Cardiac septum (tissue), 1 donor: ENCODE results near the gene SHISA9. TPM values are rescaled to one million over a fixed set of nuclear protein-coding genes. Genes with fewer than 3 reads are reported as not detected.

Experiments used
- DNase-seq: peaks from one replicate; pipeline ENCODE4 v3.0.0-alpha.2; 2020; ENCODE audit warnings: low spot score
- intact Hi-C: fragments of 100-400 bp; cut with DNase I; formaldehyde crosslinking; loops from one replicate; pipeline ENCODE4 v1.14.0; 2022
- total RNA-seq: library from RNA; stranded (reverse); fragmentation: NEBNext Ultra II Directional; extraction: Animal tissue kit (Norgen Biotek cat#: 25700); gene quantifications from one replicate; pipeline ENCODE4 v1.2.1, GENCODE V29; 2021
- donor health status: DM: no; HTN: no; CAD: no.

SHISA9 gene
- total RNA-seq, 1 donor from 2014 or later: 0.27 TPM

GRCh38 chr16:12998361-12999085, 97.1 kb downstream of the SHISA9 start:
- intact Hi-C loops: no loop called here

DNA sequence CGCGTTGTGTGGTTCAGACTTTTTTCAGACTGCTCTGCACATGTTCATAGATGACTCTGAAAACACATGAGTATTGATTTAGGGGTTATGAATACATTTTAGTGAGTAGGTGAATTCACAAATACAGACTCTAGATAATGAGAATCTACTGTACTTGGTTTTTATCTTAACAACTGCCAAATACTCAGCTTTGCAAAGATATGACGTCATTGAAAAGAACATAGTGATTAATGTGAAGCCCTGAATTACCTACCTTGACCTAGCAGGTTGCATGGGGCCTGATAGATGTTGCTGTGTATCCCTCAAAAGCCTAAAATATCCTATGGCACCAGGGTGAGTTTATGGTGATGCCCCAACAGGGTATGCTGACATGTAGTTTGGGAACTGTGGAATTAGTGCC, 98.0 kb downstream of the SHISA9 start:
- no peak for DNase-seq
- intact Hi-C loops: no loop called here

More at GRCh38 chr16:12998361-12999085, 97.1 kb downstream of the SHISA9 start:
- no peak for DNase-seq

- no peak for DNase-seq
- intact Hi-C loops: no loop called here
Observed at GRCh38 chr16:13005721-13006247, 104.4 kb downstream of the SHISA9 start.

- intact Hi-C loops: no loop called here
- no peak for DNase-seq
Observed at GRCh38 chr16:13012601-13013000, 111.2 kb downstream of the SHISA9 start.

DNA sequence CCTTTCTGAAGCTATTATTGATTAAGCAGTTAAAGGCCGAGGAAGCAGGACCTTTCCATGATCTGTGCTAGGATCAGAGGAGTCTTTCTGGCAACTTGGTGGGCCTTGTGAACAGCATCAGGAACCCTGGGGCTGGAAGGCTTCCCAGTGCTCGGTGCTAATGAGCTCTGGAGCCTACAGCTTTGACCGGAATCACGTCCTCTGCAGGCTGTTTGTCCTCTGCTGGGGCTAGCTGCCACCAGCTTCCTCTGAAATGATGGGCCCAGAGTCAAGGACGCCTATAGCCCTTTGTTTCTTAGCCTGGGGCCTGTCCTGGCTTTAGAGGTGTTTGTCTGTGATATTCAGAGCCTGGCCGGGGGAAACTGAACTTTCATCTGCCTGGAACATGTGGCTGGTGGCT, 111.6 kb downstream of the SHISA9 start:
- intact Hi-C loops: no loop called here

DNA sequence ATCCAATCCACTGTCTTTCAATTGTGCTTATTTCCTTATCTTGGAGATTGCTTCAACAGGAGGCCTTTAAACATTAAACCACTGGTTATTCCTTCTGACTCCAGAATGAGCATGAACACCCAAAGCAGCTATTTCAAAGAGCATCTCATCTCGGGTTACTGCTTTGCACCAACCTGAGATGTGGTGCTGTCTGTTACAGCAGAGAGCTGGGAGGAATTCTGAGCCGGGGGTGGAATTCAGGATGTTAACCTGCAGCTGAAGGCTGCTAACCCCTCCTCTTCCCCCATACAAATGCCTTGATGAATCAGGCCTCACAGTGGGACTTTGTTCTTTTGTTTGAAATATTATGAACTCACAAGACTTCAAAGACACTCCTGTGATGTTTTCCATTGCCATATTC, 113.1 kb downstream of the SHISA9 start:
- intact Hi-C loops: no loop called here
- DNase-seq: no peak

More for the DNA sequence above, 111.6 kb downstream of the SHISA9 start:
- DNase-seq: no peak

DNA sequence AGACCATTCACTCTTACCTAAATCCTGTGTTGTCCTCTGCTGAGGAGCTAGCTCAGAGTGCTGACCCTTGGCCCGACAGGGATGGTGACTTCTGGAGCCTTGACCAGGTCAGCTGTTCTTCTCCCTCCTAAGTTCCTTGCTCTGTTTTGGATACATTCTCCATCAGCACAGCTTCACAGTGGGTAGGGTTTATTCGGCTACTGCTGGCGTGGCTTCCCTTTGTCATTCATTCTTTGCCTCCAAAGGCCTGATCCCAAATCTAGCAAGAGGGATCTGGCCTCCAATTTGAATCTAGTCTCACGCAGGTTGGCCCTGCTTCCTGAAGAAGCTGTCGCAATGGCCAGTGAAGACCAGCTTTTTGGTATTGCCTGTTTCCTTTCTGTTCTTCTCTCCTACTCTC, 116.6 kb downstream of the SHISA9 start:
- intact Hi-C loops: no loop called here
- no peak for DNase-seq

GRCh38 chr16:13021996-13022395, 120.6 kb downstream of the SHISA9 start:
- intact Hi-C loops: no loop called here
- DNase-seq: no peak

DNA sequence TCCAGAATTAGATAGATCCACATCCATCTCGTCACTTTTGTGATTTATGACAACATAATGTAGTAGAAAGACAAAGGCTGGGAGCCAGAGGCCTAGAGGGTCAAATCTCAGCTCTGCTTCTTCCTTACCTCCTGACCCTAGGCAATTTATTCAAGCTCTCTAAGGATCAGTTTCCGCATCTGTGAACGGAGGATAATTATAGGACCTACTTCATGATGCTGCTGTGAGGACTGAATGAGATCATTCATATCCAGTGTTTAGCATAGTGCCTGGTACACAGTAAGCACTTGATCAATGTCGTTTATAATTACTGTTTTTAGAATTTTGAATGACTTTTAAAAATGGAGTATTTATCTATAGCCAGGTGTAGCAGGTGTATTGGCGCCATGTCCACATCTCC, 128.4 kb downstream of the SHISA9 start:
- intact Hi-C loops: no loop called here
- no peak for DNase-seq

- DNase-seq: no peak
Observed at GRCh38 chr16:13030769-13031168, 129.4 kb downstream of the SHISA9 start.

GRCh38 chr16:13032911-13033310, 131.5 kb downstream of the SHISA9 start:
- DNase-seq: no peak
- intact Hi-C loops: no loop called here

More at GRCh38 chr16:13030769-13031168, 129.4 kb downstream of the SHISA9 start:
- intact Hi-C loops: no loop called here

GRCh38 chr16:13036600-13036999, 135.2 kb downstream of the SHISA9 start:
- intact Hi-C loops: no loop called here
- DNase-seq: no peak

DNA sequence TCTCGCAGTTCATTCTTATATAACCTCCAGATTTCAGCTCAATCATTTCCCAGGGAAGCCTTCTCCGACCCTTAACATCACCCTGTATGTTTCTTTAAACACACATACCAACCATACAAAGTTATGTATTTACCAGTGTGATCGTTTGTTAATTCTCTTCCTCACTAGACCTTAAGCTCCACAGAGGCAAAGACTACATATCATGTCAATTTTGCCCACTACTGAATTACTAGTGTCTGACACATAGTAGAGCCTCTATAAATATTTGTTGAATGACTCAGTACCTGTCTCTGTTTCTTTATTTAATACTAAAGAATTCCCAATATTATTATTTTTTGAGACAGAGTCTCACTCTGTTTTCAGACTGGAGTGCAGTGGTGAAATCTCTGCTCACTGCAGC, 137.2 kb downstream of the SHISA9 start:
- intact Hi-C loops: no loop called here
- DNase-seq: no peak

DNA sequence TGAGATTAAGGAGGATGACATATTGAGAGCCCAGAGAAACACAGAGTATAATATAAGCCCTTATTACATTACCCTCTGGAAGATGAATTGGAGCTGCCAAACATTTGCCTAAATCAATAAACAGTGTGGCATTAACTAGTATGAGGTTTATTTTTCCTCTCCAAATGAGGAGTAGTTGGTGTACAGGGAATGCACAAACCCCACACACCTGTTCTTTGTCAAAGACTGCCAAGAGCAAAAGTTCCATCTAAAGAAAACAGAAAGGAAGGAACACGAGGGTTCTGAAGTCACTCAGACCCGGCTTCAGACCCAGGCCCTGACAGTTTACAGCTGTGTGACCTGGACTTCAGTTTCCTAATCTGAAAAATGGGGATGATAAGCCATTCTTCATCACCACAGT, 138.1 kb downstream of the SHISA9 start:
- intact Hi-C loops: no loop called here
- no peak for DNase-seq

DNA sequence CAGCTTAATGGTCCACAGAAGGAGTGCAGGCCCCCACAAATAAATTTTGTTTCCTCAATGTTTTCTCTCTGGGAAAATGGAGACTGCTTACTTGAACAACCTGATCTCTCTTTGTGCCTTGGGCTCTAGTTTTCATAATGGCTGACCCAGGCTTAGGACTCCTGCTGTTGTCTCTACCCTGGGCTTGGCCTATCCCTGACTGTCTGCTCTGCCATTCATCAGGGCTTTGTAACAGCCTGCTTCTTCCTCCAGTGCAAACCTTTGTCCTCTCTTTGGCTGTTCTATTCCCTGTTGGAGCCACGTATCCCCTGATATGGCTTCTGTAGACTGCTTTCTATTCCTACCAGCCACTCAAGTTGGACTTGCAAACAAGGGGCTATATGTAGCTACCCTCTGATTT, 139.8 kb downstream of the SHISA9 start:
- DNase-seq: no peak
- intact Hi-C loops: no loop called here

DNA sequence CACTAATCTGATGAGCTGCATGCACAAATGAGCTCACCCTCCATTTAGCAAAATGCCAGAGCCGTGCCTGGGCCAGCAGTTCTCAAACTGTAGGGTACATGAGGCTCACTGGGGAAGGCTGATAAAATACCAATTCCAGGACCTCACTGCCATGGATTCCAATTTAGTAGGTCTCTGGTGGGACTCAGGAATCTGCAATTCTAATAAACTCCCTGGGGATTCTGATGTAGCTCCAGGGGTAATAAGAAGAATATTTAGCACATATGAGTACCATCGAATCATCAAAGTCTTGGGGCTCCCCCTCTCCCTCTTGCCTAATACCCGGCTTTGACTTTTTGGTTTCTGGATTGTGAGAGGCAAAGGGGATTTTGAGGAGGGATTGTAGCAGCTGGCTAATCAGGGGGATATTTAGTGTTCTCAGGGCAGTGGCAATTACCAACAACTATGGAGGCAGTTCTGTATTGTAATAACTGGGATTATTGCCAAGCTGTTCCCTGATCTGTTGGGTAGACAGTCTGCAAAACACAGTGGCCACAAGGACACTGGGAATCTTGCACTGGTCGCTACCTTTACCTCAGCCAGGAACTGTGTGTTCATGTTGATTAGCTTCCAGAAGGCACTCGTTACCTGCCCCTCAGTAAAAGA, 140.4 kb downstream of the SHISA9 start:
- intact Hi-C loops: no loop called here
- no peak for DNase-seq

DNA sequence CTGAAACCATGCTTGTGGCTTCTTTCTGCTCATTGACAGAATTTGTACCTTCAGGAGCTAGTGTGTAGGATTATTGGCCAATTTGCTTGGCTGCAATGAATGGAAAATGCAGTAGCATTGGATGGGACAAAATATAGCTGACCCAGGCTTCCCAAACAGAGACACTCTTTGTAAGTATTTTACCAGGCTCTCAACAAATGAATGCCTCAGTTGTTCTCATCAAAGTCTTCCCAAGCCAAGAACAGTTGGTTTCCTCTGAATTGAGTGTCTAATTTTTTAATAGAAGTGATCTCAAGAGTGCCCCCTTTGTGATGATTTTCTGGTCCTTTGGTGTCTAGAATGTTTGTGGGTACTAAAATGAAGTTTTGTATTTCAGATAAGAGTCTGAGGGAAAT, 140.9 kb downstream of the SHISA9 start:
- intact Hi-C loops: no loop called here
- DNase-seq: no peak

DNA sequence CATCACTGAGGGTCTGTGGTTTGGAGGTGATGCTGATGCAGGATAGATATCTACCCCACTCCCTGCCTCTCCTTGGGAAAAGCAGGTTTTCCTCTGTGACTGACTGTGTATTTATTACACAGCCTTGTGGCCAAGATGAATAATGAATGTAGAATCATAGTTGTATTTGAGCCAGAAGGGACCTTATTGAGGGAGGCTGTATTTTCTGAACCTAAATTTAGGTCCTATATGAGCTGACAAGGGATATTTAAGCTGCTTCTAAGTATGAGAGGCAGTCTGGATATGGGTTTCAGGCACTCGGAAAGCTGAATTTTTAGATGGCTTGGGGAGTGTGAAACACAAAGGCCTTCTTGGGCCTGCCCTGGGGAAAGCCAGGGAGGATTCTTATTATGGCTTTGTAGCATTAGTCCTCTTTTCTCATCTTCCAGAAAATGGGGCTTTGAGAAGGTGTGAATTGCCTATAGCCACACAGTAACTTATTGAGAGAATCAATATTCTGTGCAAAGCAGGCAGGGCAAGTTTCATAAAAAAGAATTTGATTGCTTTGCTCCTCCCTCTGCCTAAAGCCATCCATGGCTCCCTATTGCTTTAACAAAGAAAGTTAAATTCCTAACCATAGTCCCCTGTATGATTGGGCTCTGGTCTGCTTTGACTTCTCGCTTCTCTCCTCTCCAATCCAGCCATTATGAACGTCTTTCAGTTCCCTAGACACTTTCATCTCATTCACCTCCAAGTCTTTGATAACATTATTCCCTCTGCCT, 144.8 kb downstream of the SHISA9 start:
- DNase-seq: no peak
- intact Hi-C loops: no loop called here

- no peak for DNase-seq
- intact Hi-C loops: no loop called here
Observed at GRCh38 chr16:13047276-13047675, 145.9 kb downstream of the SHISA9 start.

- no peak for DNase-seq
- intact Hi-C loops: no loop called here
Observed at GRCh38 chr16:13049688-13050087, 148.3 kb downstream of the SHISA9 start.
